ENCODE results near the gene MYH9.

MYH9 gene

GRCh38 chr22:36366291-36366708 lies 21.5 kb downstream of the MYH9 start:
- DNase-seq: no peak

GRCh38 chr22:36365020-36365411 lies 22.8 kb downstream of the MYH9 start:
- DNase-seq: no peak

- no peak for DNase-seq
Observed at GRCh38 chr22:36364255-36365019, 23.3 kb downstream of the MYH9 start.

GRCh38 chr22:36363349-36363981 lies 24.3 kb downstream of the MYH9 start:
- no peak for DNase-seq

- DNase-seq: no peak
Observed at GRCh38 chr22:36362932-36363331, 24.8 kb downstream of the MYH9 start.

- DNase-seq: no peak
Observed at GRCh38 chr22:36362075-36362474, 25.7 kb downstream of the MYH9 start.

- DNase-seq: no peak
Observed at GRCh38 chr22:36360871-36361383, 26.8 kb downstream of the MYH9 start.

GRCh38 chr22:36360011-36360410 lies 27.8 kb downstream of the MYH9 start:
- DNase-seq: no peak

- no peak for DNase-seq
Observed at GRCh38 chr22:36359470-36359996, 28.2 kb downstream of the MYH9 start.

- no peak for DNase-seq
Observed at GRCh38 chr22:36358533-36359469, 29.0 kb downstream of the MYH9 start.

GRCh38 chr22:36356708-36357624 lies 30.8 kb downstream of the MYH9 start:
- DNase-seq: no peak

- no peak for DNase-seq
Observed at GRCh38 chr22:36355894-36356293, 31.9 kb downstream of the MYH9 start.

- no peak for DNase-seq
Observed at GRCh38 chr22:36355362-36355761, 32.4 kb downstream of the MYH9 start.

- no peak for DNase-seq
Observed at GRCh38 chr22:36352803-36353507, 34.8 kb downstream of the MYH9 start.

- no peak for DNase-seq
Observed at GRCh38 chr22:36351921-36352802, 35.6 kb downstream of the MYH9 start.

GRCh38 chr22:36350751-36351594 lies 36.8 kb downstream of the MYH9 start:
- no peak for DNase-seq

- DNase-seq: no peak
Observed at GRCh38 chr22:36349726-36350125, 38.0 kb downstream of the MYH9 start.

- no peak for DNase-seq
Observed at GRCh38 chr22:36348760-36349159, 39.0 kb downstream of the MYH9 start.

- DNase-seq: no peak
Observed at GRCh38 chr22:36347094-36347493, 40.7 kb downstream of the MYH9 start.
